CD4-positive, CD25-positive, alpha-beta regulatory T cell (primary cell): ENCODE results near the gene OR2L8. TPM values are rescaled to one million over a fixed set of nuclear protein-coding genes. Genes with fewer than 3 reads are reported as not detected.
"Not testable (repeated sequence)": the region's sequence is repeated elsewhere in the genome, so short reads cannot be mapped to it uniquely, and the experiment has no call there.

Experiments used
- ATAC-seq, 2 donors: fragments of 150-1000 bp; cut with Tn5 transposase; one replicate each; pipeline ENCODE4 v1.10.0; 2021; ENCODE audit warnings: low read depth in 2 of 2, moderate number of reproducible peaks in 2 of 2, moderate library complexity in 1 of 2
- DNase-seq, 3 donors: peaks; one replicate each; pipeline versions ENCODE4 v3.0.0 to v3.0.0-alpha.2; 2012 to 2022; ENCODE audit warnings: mixed read lengths in 1 of 3
- H3K27ac ChIP-seq: one replicate; pipeline ENCODE4 v1.7.0; 2013; ENCODE audit warnings: mild to moderate bottlenecking, low read length; ENCODE audit not compliant: insufficient read depth, poor library complexity, severe bottlenecking
- H3K27me3 ChIP-seq: one replicate; pipeline ENCODE4 v1.7.0; 2013; ENCODE audit warnings: low read length; ENCODE audit not compliant: control insufficient read depth, insufficient read depth
- H3K36me3 ChIP-seq: one replicate; pipeline ENCODE4 v1.7.0; 2013; ENCODE audit warnings: mild to moderate bottlenecking, low read length, moderate library complexity; ENCODE audit not compliant: control insufficient read depth, insufficient read depth
- H3K4me1 ChIP-seq: 2 replicates; pipeline ENCODE4 v1.7.0; 2013; ENCODE audit warnings: mild to moderate bottlenecking, low read length; ENCODE audit not compliant: insufficient read depth, control insufficient read depth, poor library complexity, severe bottlenecking
- H3K4me3 ChIP-seq: one replicate; pipeline ENCODE4 v1.7.0; 2013; ENCODE audit warnings: low read depth, mild to moderate bottlenecking, low read length, moderate library complexity
- H3K9me3 ChIP-seq, 2 experiments: 1 replicate in 1 of 2; 2 replicates in 1 of 2; pipeline ENCODE4 v1.7.0; 2013; ENCODE audit warnings: low read length in 2 of 2, mild to moderate bottlenecking in 1 of 2, moderate library complexity in 1 of 2; ENCODE audit not compliant: control insufficient read depth in 2 of 2
- H3K27ac Mint-ChIP-seq, 3 donors: one replicate each; pipeline ENCODE4 v1.8.0; 2020 to 2022; ENCODE audit warnings: mild to moderate bottlenecking in 3 of 3, mixed read lengths in 3 of 3, moderate library complexity in 2 of 3
- H3K27me3 Mint-ChIP-seq: one replicate; pipeline ENCODE4 v1.8.0; 2022; ENCODE audit warnings: mild to moderate bottlenecking, mixed read lengths
- H3K36me3 Mint-ChIP-seq: one replicate; pipeline ENCODE4 v1.8.0; 2020; ENCODE audit warnings: mixed read lengths
- H3K4me1 Mint-ChIP-seq, 4 donors: one replicate each; pipeline ENCODE4 v1.8.0; 2020 to 2022; ENCODE audit warnings: mixed read lengths in 4 of 4, mild to moderate bottlenecking in 1 of 4
- H3K4me3 Mint-ChIP-seq, 4 donors: one replicate each; pipeline ENCODE4 v1.8.0; 2020 to 2022; ENCODE audit warnings: mild to moderate bottlenecking in 4 of 4, mixed read lengths in 4 of 4, moderate library complexity in 3 of 4
- H3K9me3 Mint-ChIP-seq, 7 donors: one replicate each; pipeline ENCODE4 v1.8.0; 2020 to 2022; ENCODE audit warnings: mixed read lengths in 7 of 7, mild to moderate bottlenecking in 3 of 7, moderate library complexity in 2 of 7
- polyA plus RNA-seq, 4 donors: library from polyadenylated mRNA; unstranded; fragments of 300-500 nt; fragmentation: Illumina TruSeq; gene quantifications; one replicate each; pipeline ENCODE4 v1.2.3, GENCODE V29; 2021
- total RNA-seq: library from RNA; stranded (reverse); gene quantifications from one replicate; pipeline ENCODE4 v1.2.3, GENCODE V29; 2022

OR2L8 gene
- total and polyA plus RNA-seq, 5 donors from 2014 or later = 0.42 TPM; not detected in 4

- H3K4me3 Mint-ChIP-seq = peak overlapping the region; percentile 35 to 88 (median 66)
- H3K9me3 Mint-ChIP-seq = peaks cover 0 to 12% (median 3%) of the 10 kb centered on the region in 7 donors
- H3K36me3 ChIP-seq, H3K4me1 Mint-ChIP-seq, H3K36me3 Mint-ChIP-seq, H3K27ac ChIP-seq, H3K27me3 Mint-ChIP-seq, H3K27me3 ChIP-seq, H3K27ac Mint-ChIP-seq, H3K4me1 ChIP-seq, H3K4me3 ChIP-seq, H3K9me3 ChIP-seq: not testable (repeated sequence)
- ATAC-seq (peak; percentile 53 to 93), DNase-seq (peak; percentile 56 to 87 (median 76))
These were observed 11.5 kb upstream of the OR2L8 start for GRCh38 chr1:247936965-247937734.

GRCh38 chr1:247942624-247943023 is 6.0 kb upstream of the OR2L8 start:
- Mint-ChIP-seq H3K27ac (no peak overlapping the region), H3K4me1 (no peaks in the 10 kb centered on the region)
- no peak overlapping the region for H3K4me3 ChIP-seq

GRCh38 chr1:247953408-247953807 is 4.8 kb downstream of the OR2L8 start:
- Mint-ChIP-seq H3K27me3 (no peaks in the 10 kb centered on the region), H3K36me3 (no peaks in the 10 kb centered on the region), H3K27ac (no peak overlapping the region), H3K4me1 (no peaks in the 10 kb centered on the region), H3K9me3 (peaks cover 0 to 16% (median 5%) of the 10 kb centered on the region in 7 donors), H3K4me3 (no peak overlapping the region)
- no peaks in the 10 kb centered on the region for H3K9me3 ChIP-seq
- ATAC-seq (no peak), DNase-seq (no peak)
- H3K27ac ChIP-seq = no peak overlapping the region
- no peaks in the 10 kb centered on the region for H3K27me3 ChIP-seq
- H3K36me3 ChIP-seq = no peaks in the 10 kb centered on the region
- no peak overlapping the region for H3K4me3 ChIP-seq
- H3K4me1 ChIP-seq = no peaks in the 10 kb centered on the region

More at GRCh38 chr1:247942624-247943023, 6.0 kb upstream of the OR2L8 start:
- no peaks in the 10 kb centered on the region for H3K4me1 ChIP-seq
- H3K27me3 Mint-ChIP-seq = no peaks in the 10 kb centered on the region
- no peaks in the 10 kb centered on the region for H3K9me3 ChIP-seq
- ATAC-seq (no peak), DNase-seq (no peak)
- H3K27me3 ChIP-seq = no peaks in the 10 kb centered on the region
- H3K4me3 Mint-ChIP-seq = no peak overlapping the region
- H3K36me3 ChIP-seq = no peaks in the 10 kb centered on the region
- peaks cover 0 to 11% (median 2%) of the 10 kb centered on the region in 7 donors for H3K9me3 Mint-ChIP-seq
- H3K36me3 Mint-ChIP-seq = no peaks in the 10 kb centered on the region
- no peak overlapping the region for H3K27ac ChIP-seq

DNA sequence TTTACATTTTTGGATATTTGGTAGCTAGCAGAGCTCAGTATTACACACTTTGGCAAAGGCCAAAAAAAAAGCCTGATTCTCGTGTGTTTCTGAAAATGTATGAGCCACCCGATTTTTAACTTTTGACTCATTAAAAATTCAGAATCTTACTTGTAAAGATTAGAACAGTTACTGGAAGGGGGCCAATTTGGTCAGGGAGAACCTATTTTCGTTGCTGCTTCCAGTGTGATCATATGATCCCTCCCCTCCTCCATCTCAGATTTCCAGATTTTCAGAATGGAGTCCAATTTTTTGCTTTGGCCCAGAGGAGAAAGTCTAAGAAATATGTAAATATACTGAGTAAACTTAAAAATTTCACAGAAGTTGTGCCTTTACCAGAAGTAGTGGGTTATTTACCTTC is 13.1 kb downstream of the OR2L8 start:
- Histone ChIP-seq H3K9me3 (no peaks in the 10 kb centered on the region), H3K4me3 (no peak overlapping the region), H3K27ac (no peak overlapping the region), H3K4me1 (no peaks in the 10 kb centered on the region), H3K36me3 (no peaks in the 10 kb centered on the region), H3K27me3 (no peaks in the 10 kb centered on the region)
- ATAC-seq (no peak), DNase-seq (no peak)
- H3K27me3 Mint-ChIP-seq = no peaks in the 10 kb centered on the region
- no peak overlapping the region for H3K4me3 Mint-ChIP-seq
- no peaks in the 10 kb centered on the region for H3K36me3 Mint-ChIP-seq
- H3K27ac Mint-ChIP-seq = no peak overlapping the region
- H3K4me1 Mint-ChIP-seq = no peaks in the 10 kb centered on the region
- peaks cover 0 to 15% (median 5%) of the 10 kb centered on the region in 7 donors for H3K9me3 Mint-ChIP-seq

DNA sequence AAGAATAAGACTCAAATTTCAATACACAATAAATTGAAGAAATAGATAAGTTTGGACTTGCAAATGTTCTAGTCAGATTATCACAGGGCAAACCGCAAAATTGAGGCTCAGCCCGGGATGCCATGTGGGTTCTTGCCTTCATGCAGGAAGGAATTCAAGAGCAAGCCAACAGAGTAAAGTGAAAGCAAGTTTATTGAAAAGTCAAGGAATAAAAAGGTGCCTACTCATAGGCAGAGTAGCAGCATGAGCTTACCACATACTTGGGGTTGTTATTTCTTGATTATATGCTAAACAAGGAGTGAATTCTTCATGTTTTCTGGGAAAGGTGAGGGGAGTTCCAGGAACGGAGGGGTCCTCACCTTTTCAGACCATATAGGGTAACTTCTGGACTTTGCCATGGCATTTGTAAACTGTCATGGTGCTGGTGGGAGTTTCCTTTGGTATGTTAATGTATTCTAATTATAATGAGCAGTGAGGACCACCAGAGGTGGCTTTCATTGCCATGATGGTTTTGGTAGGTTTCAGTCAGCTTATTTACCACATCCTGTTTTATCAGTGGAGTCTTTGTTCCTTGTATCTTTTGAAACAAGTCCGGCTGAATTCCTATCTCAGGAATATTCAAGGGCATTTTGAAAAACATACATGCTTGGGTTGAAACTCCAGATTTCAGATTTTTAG is 14.4 kb downstream of the OR2L8 start:
- no peaks in the 10 kb centered on the region for H3K36me3 ChIP-seq
- Mint-ChIP-seq H3K4me1 (peaks cover 0 to 2% (median 0%) of the 10 kb centered on the region in 4 donors), H3K27me3 (no peaks in the 10 kb centered on the region), H3K9me3 (peaks cover 0 to 12% (median 5%) of the 10 kb centered on the region in 7 donors), H3K4me3 (no peak overlapping the region), H3K27ac (no peak overlapping the region), H3K36me3 (no peaks in the 10 kb centered on the region)
- H3K9me3 ChIP-seq = no peaks in the 10 kb centered on the region
- no peak overlapping the region for H3K4me3 ChIP-seq
- H3K27ac ChIP-seq = no peak overlapping the region
- no peaks in the 10 kb centered on the region for H3K4me1 ChIP-seq
- DNase-seq (no peak), ATAC-seq (no peak)
- H3K27me3 ChIP-seq = no peaks in the 10 kb centered on the region

- H3K27me3 ChIP-seq = no peaks in the 10 kb centered on the region
- no peaks in the 10 kb centered on the region for H3K4me1 ChIP-seq
- Mint-ChIP-seq H3K4me3 (no peak within 1 kb of the TSS), H3K27ac (no peak within 1 kb of the TSS), H3K27me3 (no peaks in the 10 kb centered on the region), H3K9me3 (peaks cover 0 to 8% (median 5%) of the 10 kb centered on the region in 7 donors), H3K4me1 (peaks cover 0 to 2% (median 0%) of the 10 kb centered on the region in 4 donors), H3K36me3 (no peaks in the 10 kb centered on the region)
- no peak within 1 kb of the TSS for H3K27ac ChIP-seq
- no peaks in the 10 kb centered on the region for H3K9me3 ChIP-seq
- H3K4me3 ChIP-seq = no peak within 1 kb of the TSS
- ATAC-seq (no peak), DNase-seq (no peak)
- no peaks in the 10 kb centered on the region for H3K36me3 ChIP-seq
These were observed 16.3 kb downstream of the OR2L8 start, which contains the start of gene OR2AK2 for GRCh38 chr1:247964933-247965332. Gene OR2AK2, plus strand, starts transcription at chr1:247965233. Its CDS starts 144 bp downstream, at chr1:247965377.

DNA sequence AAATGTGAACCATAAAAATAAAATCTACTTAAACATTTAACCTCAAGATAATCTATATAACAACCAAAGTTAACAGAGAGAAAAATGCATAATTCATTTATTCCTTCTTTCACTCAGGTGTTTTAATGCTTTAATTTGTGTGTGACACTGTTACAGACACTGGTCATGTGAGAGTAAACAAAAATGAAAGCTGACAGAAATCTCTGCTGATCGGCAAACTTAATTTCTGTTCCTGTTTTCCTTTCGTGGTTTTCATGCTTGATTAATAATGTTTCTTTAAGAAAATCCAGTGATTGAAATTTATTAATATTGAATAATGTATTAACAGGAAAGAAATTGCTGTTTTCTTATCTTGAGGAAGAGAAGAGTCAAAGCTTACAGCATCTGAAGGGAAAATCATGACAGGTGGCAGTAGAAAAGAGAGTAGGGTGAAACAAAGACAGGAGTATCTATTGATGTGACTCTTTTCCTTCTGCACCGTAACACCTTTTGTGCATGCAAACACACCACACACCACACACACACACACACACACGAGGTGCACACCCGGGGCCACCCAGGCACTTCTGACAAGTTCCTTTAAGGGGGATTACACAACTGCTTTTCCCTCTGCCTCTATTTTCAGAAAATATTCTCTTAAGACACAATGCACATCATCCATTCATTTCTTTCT is 18.0 kb downstream of the OR2L8 start:
- H3K36me3 ChIP-seq = no peaks in the 10 kb centered on the region
- H3K9me3 Mint-ChIP-seq = peaks cover 0 to 6% (median 2%) of the 10 kb centered on the region in 7 donors
- no peaks in the 10 kb centered on the region for H3K27me3 ChIP-seq
- H3K36me3 Mint-ChIP-seq = no peaks in the 10 kb centered on the region
- no peak overlapping the region for H3K4me3 Mint-ChIP-seq
- peaks cover 0 to 2% (median 0%) of the 10 kb centered on the region in 4 donors for H3K4me1 Mint-ChIP-seq
- DNase-seq = no peak
- H3K4me3 ChIP-seq = no peak overlapping the region
- no peaks in the 10 kb centered on the region for H3K9me3 ChIP-seq
- no peak overlapping the region for H3K27ac Mint-ChIP-seq
- no peaks in the 10 kb centered on the region for H3K4me1 ChIP-seq
- H3K27me3 Mint-ChIP-seq = no peaks in the 10 kb centered on the region
- no peak for ATAC-seq
- H3K27ac ChIP-seq = no peak overlapping the region
